Liver (tissue), 3 donors: ENCODE data around the gene ABCA6.

Experiments
- CTCF ChIP-seq: fragments of 150-350 bp; IDR thresholded peaks from 2 replicates; pipeline ENCODE4 v1.5.1; 2017; ENCODE audit warnings: improper control_type of control experiment, low read depth, low read length; ENCODE audit not compliant: missing input control
- NR2F2 ChIP-seq: IDR thresholded peaks from 2 replicates; pipeline ENCODE4 v1.6.1; 2016; ENCODE audit warnings: antibody characterized with exemption
- donor health status: healthy.
- donor health status: healthy.

- TF ChIP-seq NR2F2: no peak
- TF ChIP-seq CTCF: no peak
These were observed 59.0 kb downstream of the ABCA6 start for GRCh38 chr17:69082696-69083095.
